ENCODE measurements around the gene NDRG4.
A peak's percentile ranks its signal among the peaks of the same experiment; 100 is the strongest.

The NDRG4 gene

GRCh38 chr16:58476791-58477190 lies 23.2 kb upstream of the NDRG4 start:
- no peak for TF ChIP-seq CTCF (IDR thresholded peaks at IDR 0.05; ENCODE audit: extremely low read depth, missing control alignments)
- DNase-seq (ENCODE audit: low spot score): no peak

GRCh38 chr16:58478427-58478826 lies 21.5 kb upstream of the NDRG4 start:
- TF ChIP-seq CTCF (IDR thresholded peaks at IDR 0.05; ENCODE audit: extremely low read depth, missing control alignments): no peak
- DNase-seq (ENCODE audit: low spot score): no peak

- no peak for TF ChIP-seq CTCF (IDR thresholded peaks at IDR 0.05; ENCODE audit: extremely low read depth, missing control alignments)
- no peak for DNase-seq (ENCODE audit: low spot score)
Measured at GRCh38 chr16:58481226-58481869, 18.6 kb upstream of the NDRG4 start.

- TF ChIP-seq CTCF (IDR thresholded peaks at IDR 0.05; ENCODE audit: extremely low read depth, missing control alignments): no peak
- no peak for DNase-seq (ENCODE audit: low spot score)
Measured at GRCh38 chr16:58481931-58482330, 18.0 kb upstream of the NDRG4 start.

GRCh38 chr16:58485184-58485887 lies 14.6 kb upstream of the NDRG4 start:
- TF ChIP-seq CTCF (IDR thresholded peaks at IDR 0.05; ENCODE audit: extremely low read depth, missing control alignments): no peak
- no peak for DNase-seq (ENCODE audit: low spot score)

GRCh38 chr16:58487566-58488351 lies 12.2 kb upstream of the NDRG4 start:
- DNase-seq (ENCODE audit: low spot score): peak; percentile 88
- TF ChIP-seq CTCF (IDR thresholded peaks at IDR 0.05; ENCODE audit: extremely low read depth, missing control alignments): peak; percentile 72

- TF ChIP-seq CTCF (IDR thresholded peaks at IDR 0.05; ENCODE audit: extremely low read depth, missing control alignments): no peak
- no peak for DNase-seq (ENCODE audit: low spot score)
Measured at GRCh38 chr16:58488531-58488930, 11.4 kb upstream of the NDRG4 start.

Measured in GM20000 (cell line).